22Rv1 (cell line): ENCODE data around the gene FBXL13.
"Not testable (repeated sequence)": the region's sequence is repeated elsewhere in the genome, so short reads cannot be mapped to it uniquely, and the experiment has no call there.

Experiments used
- H3K27ac ChIP-seq: fragments of 450-650 bp; 2 replicates; pipeline ENCODE4 v1.5.1; 2017
- CTCF ChIP-seq: fragments of 450-650 bp; IDR thresholded peaks from 2 replicates; pipeline ENCODE4 v1.5.1; 2017; ENCODE audit warnings: mild to moderate bottlenecking
- ZFX ChIP-seq: fragments of 450-650 bp; IDR thresholded peaks from 2 replicates; pipeline ENCODE4 v1.6.1; 2017; ENCODE audit warnings: antibody characterized with exemption, borderline replicate concordance

The FBXL13 gene

GRCh38 chr7:102988088-102988487 lies 86.5 kb downstream of the FBXL13 start:
- TF ChIP-seq ZFX (no peak), CTCF (no peak)
- no peak overlapping the region for H3K27ac ChIP-seq

GRCh38 chr7:102985176-102985783 lies 89.3 kb downstream of the FBXL13 start:
- TF ChIP-seq ZFX = no peak
- no peak for TF ChIP-seq CTCF
- H3K27ac ChIP-seq = no peak overlapping the region

GRCh38 chr7:102983602-102984001 lies 91.0 kb downstream of the FBXL13 start:
- no peak for TF ChIP-seq ZFX
- no peak for TF ChIP-seq CTCF
- no peak overlapping the region for H3K27ac ChIP-seq

GRCh38 chr7:102982235-102982634 lies 92.4 kb downstream of the FBXL13 start:
- TF ChIP-seq ZFX (no peak), CTCF (no peak)
- H3K27ac ChIP-seq = no peak overlapping the region

DNA sequence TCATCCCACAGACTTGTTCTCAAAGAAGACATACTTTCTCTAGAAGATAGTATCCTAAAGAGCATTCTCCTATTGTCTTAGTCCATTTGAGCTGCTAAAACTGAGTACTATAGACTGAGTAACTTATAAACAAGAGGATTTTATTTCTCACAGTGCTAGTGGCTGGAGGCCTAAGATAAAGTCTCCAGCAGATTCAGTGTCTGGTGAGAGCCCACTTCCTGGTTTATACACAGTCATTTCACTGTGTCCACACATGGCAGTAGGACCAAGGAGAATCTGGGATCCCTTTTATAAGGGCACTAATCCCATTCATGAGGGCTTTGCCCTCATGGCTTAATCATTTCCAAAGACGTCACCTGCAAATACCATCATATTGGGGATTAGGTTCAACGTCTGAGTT lies 93.1 kb downstream of the FBXL13 start:
- TF ChIP-seq CTCF (no peak), ZFX (no peak)
- H3K27ac ChIP-seq = no peak overlapping the region

DNA sequence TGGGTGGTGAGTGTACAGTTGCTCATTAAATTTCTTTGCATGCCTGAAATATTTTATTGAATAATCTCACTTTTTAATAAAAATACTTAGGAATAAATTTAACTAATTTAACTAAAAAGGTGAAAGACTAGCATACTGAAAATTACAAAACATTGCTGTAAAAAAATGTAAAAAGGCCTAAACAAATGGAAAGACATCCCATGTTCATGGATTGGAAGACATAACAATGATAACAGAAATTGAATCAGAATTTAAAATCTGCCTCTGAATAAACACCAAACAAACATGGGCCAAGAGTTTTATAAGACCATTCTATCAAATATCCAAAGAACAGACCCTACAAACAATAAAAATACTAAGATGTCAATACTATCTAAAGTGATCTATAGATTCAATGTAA lies 94.9 kb downstream of the FBXL13 start:
- TF ChIP-seq ZFX (no peak), CTCF (no peak)
- no peak overlapping the region for H3K27ac ChIP-seq

DNA sequence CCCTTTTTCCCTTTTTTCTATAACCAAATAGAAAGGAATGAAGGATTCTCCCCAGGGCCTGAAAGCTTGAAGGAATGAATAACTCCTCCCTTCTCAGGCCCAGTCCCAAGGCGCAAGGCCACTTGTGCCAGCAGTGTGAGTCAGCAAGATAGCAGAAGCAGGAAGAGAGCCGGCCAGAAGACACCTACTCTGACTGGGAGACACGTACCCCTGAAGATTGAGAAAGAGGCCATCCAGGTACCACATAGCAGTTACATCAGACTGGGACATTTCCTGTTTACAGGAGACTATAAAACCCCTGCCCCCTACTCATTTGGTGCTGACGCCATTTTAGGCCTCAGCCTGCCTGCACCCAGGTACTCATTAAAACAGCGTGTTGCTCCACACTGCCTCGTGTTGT lies 96.3 kb downstream of the FBXL13 start:
- TF ChIP-seq ZFX = no peak
- TF ChIP-seq CTCF = no peak

DNA sequence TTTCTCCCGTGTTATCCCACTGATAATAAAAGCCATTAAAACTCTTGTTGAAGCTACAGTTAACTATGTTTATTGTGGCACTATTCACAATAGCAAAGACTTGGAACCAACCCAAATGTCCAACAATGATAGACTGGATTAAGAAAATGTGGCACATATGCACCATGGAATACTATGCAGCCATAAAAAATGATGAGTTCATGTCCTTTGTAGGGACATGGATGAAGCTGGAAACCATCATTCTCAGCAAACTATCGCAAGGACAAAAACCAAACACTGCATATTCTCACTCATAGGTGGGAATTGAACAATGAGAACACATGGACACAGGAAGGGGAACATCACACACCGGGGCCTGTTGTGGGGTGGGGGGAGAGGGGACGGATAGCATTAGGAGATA lies 97.0 kb downstream of the FBXL13 start:
- not testable (repeated sequence) for H3K27ac ChIP-seq

More for the DNA sequence above, 96.3 kb downstream of the FBXL13 start:
- no peak overlapping the region for H3K27ac ChIP-seq
